ENCODE data around the gene CASP8AP2.

DNA sequence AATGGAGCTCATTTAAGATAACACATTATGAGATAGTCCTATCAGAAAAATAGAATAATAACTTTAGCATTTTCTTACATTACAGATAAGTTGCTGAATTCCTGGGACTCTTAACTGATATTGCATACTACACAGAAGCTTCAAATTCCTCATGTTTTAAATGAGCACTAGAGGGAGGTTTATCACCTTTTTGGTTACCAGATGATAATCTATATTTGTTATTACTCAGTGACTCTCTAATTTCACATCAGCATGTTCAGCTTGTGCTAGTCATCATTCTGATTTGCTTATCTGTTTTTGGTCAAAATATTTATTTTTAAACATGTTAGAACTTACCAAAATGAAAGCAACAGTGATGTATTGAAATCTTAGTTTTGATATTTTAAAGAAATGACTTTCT lies 44.0 kb downstream of the CASP8AP2 start:
- TF ChIP-seq CTCF (IDR thresholded peaks at IDR 0.05) (no peak), RAD21 (conservative IDR thresholded peaks at IDR 0.05 in 1 of 2, IDR thresholded peaks at IDR 0.05 in 1 of 2) (no peak), NPAS2 (CRISPR knock-in tag; IDR thresholded peaks at IDR 0.05; ENCODE audit: borderline replicate concordance) (no peak), POLR2A (IDR thresholded peaks at IDR 0.05; ENCODE audit: low read length) (no peak), CEBPB (IDR thresholded peaks at IDR 0.05) (no peak), HOXB5 (CRISPR knock-in tag; IDR thresholded peaks at IDR 0.05) (no peak), MAZ (IDR thresholded peaks at IDR 0.05; ENCODE audit: borderline replicate concordance, low read depth, low read length) (no peak), MAX (IDR thresholded peaks at IDR 0.05) (no peak), REST (IDR thresholded peaks at IDR 0.05) (no peak), HES2 (IDR thresholded peaks at IDR 0.05) (no peak), MYC (IDR thresholded peaks at IDR 0.05; ENCODE audit: borderline replicate concordance, low read length) (no peak), HMGXB4 (CRISPR knock-in tag; IDR thresholded peaks at IDR 0.05; ENCODE audit: borderline replicate concordance) (no peak), JUNB (IDR thresholded peaks at IDR 0.05) (no peak)
- TF ChIP-seq, protein P1, sequence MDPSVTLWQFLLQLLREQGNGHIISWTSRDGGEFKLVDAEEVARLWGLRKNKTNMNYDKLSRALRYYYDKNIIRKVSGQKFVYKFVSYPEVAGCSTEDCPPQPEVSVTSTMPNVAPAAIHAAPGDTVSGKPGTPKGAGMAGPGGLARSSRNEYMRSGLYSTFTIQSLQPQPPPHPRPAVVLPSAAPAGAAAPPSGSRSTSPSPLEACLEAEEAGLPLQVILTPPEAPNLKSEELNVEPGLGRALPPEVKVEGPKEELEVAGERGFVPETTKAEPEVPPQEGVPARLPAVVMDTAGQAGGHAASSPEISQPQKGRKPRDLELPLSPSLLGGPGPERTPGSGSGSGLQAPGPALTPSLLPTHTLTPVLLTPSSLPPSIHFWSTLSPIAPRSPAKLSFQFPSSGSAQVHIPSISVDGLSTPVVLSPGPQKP (IDR thresholded peaks at IDR 0.05; ENCODE audit: low read depth, low read length), result no peak
